ENCODE results near the gene EMILIN1.

EMILIN1 gene

DNA sequence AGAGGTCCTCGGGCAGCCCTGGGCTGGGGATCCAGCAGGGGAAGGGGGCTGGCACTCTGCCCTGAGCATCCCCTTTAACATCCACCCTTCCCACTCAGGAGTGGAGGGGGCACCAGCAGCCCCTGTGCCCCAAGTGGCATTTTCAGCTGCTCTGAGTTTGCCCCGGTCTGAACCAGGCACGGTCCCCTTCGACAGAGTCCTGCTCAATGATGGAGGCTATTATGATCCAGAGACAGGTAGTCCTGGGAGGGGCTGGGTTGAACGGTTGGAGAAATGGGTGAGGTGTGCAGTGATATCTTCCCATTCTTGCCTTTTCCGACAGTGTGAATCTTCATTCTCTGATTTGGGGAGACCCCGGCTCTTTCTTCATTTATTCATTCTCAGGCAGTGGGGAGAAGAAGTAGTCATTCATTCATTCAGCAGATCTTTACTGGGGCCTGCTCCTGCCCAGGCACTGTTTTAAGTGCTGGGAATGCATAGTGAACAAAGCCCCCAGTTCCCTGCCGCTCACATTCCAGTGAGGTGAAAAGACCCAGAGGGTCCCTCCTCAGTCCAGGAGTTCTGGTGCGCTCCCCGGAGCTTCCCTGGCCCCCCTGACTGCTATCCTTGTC lies 6.8 kb downstream of the EMILIN1 start:
- H3K14ac ChIP-seq (ENCODE audit: low read length in 2 of 2), result no peak overlapping the region
- no peaks in the 10 kb centered on the region for H3K79me1 ChIP-seq (replicated peaks; ENCODE audit: low read length, poor library complexity, severe bottlenecking)
- no peak overlapping the region for H3K27ac ChIP-seq (ENCODE audit: low read length, poor library complexity, severe bottlenecking)
- H3K9ac ChIP-seq (ENCODE audit: low read length), result peak overlapping the region; percentile 89
- no peak overlapping the region for H2AFZ ChIP-seq (ENCODE audit: low read depth, low read length)
- no peak overlapping the region for H2BK5ac ChIP-seq (ENCODE audit: low read depth, low read length, poor library complexity, severe bottlenecking)
- no peak overlapping the region for H2BK12ac ChIP-seq (ENCODE audit: low read length in 2 of 2)
- H3K4ac ChIP-seq (ENCODE audit: low read depth in 1 of 2, low read length in 2 of 2), result peak overlapping the region; percentile 37 to 78
- H3K18ac ChIP-seq (ENCODE audit: low read depth in 1 of 2, low read length in 2 of 2), result peak overlapping the region; percentile 72 to 86
- WGBS, result 66% methylated on average over 10 of the region's 10 CpGs
- H3K4me1 ChIP-seq (ENCODE audit: control insufficient read depth, insufficient read depth, low read depth, low read length), result peaks cover 25% of the 10 kb centered on the region
- H3K36me3 ChIP-seq (ENCODE audit: control insufficient read depth in 1 of 2, insufficient read depth in 2 of 2, low read depth in 1 of 2, low read length in 2 of 2), result peaks cover 11 to 14% of the 10 kb centered on the region in 2 experiments
- peak overlapping the region; percentile 63 to 79 for H3K4me3 ChIP-seq (ENCODE audit: insufficient read depth in 1 of 2, low read depth in 1 of 2, low read length in 2 of 2)
- no peak overlapping the region for H2AK5ac ChIP-seq (ENCODE audit: low read length, severe bottlenecking)
- no peak overlapping the region for H2BK120ac ChIP-seq (ENCODE audit: low read depth, low read length)
- peak overlapping the region; percentile 9 for H2BK15ac ChIP-seq (ENCODE audit: low read depth, poor library complexity, severe bottlenecking)
- H3K9me3 ChIP-seq (ENCODE audit: control insufficient read depth, low read length), result no peaks in the 10 kb centered on the region
- H4K91ac ChIP-seq (ENCODE audit: low read length), result peak overlapping the region; percentile 91
- DNase-seq, result no peak
- no peak overlapping the region for H4K8ac ChIP-seq (ENCODE audit: low read length)
- peaks cover 0 to 8% of the 10 kb centered on the region in 2 experiments for H3K27me3 ChIP-seq (ENCODE audit: control insufficient read depth in 1 of 2, insufficient read depth in 1 of 2, low read length in 2 of 2)
- peak overlapping the region; percentile 96 for H3K4me2 ChIP-seq (ENCODE audit: low read length, poor library complexity, severe bottlenecking)
- H3K23ac ChIP-seq (ENCODE audit: low read length in 2 of 2), result no peak overlapping the region

DNA sequence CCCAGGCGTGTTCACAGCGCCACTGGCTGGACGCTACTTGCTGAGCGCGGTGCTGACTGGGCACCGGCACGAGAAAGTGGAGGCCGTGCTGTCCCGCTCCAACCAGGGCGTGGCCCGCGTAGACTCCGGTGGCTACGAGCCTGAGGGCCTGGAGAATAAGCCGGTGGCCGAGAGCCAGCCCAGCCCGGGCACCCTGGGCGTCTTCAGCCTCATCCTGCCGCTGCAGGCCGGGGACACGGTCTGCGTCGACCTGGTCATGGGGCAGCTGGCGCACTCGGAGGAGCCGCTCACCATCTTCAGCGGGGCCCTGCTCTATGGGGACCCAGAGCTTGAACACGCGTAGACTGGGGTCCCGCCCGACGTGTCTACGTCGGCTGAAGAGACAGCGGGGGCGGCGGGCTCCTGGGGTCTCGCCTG lies 7.3 kb downstream of the EMILIN1 start:
- peak overlapping the region; percentile 63 to 79 for H3K4me3 ChIP-seq (ENCODE audit: insufficient read depth in 1 of 2, low read depth in 1 of 2, low read length in 2 of 2)
- peak overlapping the region; percentile 75 for H2BK12ac ChIP-seq (ENCODE audit: low read length in 2 of 2)
- H3K18ac ChIP-seq (ENCODE audit: low read depth in 1 of 2, low read length in 2 of 2), result peak overlapping the region; percentile 72 to 86
- peak overlapping the region; percentile 89 for H3K9ac ChIP-seq (ENCODE audit: low read length)
- H2BK5ac ChIP-seq (ENCODE audit: low read depth, low read length, poor library complexity, severe bottlenecking), result no peak overlapping the region
- H3K27ac ChIP-seq (ENCODE audit: low read length, poor library complexity, severe bottlenecking), result no peak overlapping the region
- 2% methylated on average over 38 of the region's 38 CpGs for WGBS
- peak overlapping the region in 1 of 2 experiments; percentile 48 for H3K23ac ChIP-seq (ENCODE audit: low read length in 2 of 2)
- DNase-seq, result peak; percentile 76
- H2BK120ac ChIP-seq (ENCODE audit: low read depth, low read length), result peak overlapping the region; percentile 64
- H3K4me1 ChIP-seq (ENCODE audit: control insufficient read depth, insufficient read depth, low read depth, low read length), result peaks cover 20% of the 10 kb centered on the region
- H3K79me1 ChIP-seq (replicated peaks; ENCODE audit: low read length, poor library complexity, severe bottlenecking), result no peaks in the 10 kb centered on the region
- H3K9me3 ChIP-seq (ENCODE audit: control insufficient read depth, low read length), result no peaks in the 10 kb centered on the region
- peak overlapping the region; percentile 91 for H4K91ac ChIP-seq (ENCODE audit: low read length)
- H3K36me3 ChIP-seq (ENCODE audit: control insufficient read depth in 1 of 2, insufficient read depth in 2 of 2, low read depth in 1 of 2, low read length in 2 of 2), result peaks cover 11 to 14% of the 10 kb centered on the region in 2 experiments
- peaks cover 0 to 8% of the 10 kb centered on the region in 2 experiments for H3K27me3 ChIP-seq (ENCODE audit: control insufficient read depth in 1 of 2, insufficient read depth in 1 of 2, low read length in 2 of 2)
- H2AFZ ChIP-seq (ENCODE audit: low read depth, low read length), result peak overlapping the region; percentile 70
- no peak overlapping the region for H2AK5ac ChIP-seq (ENCODE audit: low read length, severe bottlenecking)
- H4K8ac ChIP-seq (ENCODE audit: low read length), result peak overlapping the region; percentile 89
- peak overlapping the region in 1 of 2 experiments; percentile 74 for H3K14ac ChIP-seq (ENCODE audit: low read length in 2 of 2)
- peak overlapping the region; percentile 82 for H2BK15ac ChIP-seq (ENCODE audit: low read depth, poor library complexity, severe bottlenecking)
- H3K4me2 ChIP-seq (ENCODE audit: low read length, poor library complexity, severe bottlenecking), result peak overlapping the region; percentile 96
- peak overlapping the region; percentile 78 to 97 for H3K4ac ChIP-seq (ENCODE audit: low read depth in 1 of 2, low read length in 2 of 2)

DNA sequence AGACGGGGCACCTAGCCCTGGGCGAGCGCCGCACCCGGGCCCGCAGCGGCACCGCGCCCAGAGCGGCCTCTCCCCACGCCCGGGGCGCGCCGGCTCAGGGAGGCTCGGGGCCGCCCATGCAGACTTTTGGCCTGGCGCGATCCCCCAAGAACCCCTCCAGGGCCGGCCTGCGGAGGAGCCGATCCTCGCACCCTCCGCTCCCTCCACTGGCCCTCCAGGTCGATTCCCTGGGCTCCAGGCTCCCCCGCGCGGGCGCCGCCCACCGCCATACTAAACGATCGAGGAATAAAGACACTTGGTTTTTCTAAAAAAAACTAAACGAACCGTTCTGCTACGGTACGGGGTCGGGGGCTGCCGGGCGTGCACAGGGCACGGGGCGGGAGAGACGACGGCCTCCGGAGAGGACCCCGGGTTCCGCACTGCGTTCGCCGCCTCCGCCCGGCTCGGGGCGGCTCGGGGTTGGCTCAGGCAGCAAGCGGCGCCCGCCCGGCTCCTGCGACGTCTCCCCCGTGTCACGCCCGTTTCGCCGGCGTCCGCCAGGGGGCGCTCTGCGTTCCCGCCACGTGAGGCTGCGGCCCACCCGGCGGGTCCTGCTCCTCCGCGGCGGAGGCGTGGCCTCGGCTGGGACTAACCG lies 7.8 kb downstream of the EMILIN1 start:
- Histone ChIP-seq H3K36me3 (ENCODE audit: control insufficient read depth in 1 of 2, insufficient read depth in 2 of 2, low read depth in 1 of 2, low read length in 2 of 2) (peaks cover 11 to 14% of the 10 kb centered on the region in 2 experiments), H3K27ac (ENCODE audit: low read length, poor library complexity, severe bottlenecking) (no peak overlapping the region), H2AK5ac (ENCODE audit: low read length, severe bottlenecking) (no peak overlapping the region), H3K9me3 (ENCODE audit: control insufficient read depth, low read length) (no peaks in the 10 kb centered on the region), H3K4me2 (ENCODE audit: low read length, poor library complexity, severe bottlenecking) (peak overlapping the region; percentile 96), H4K91ac (ENCODE audit: low read length) (peak overlapping the region; percentile 91), H3K4me3 (ENCODE audit: insufficient read depth in 1 of 2, low read depth in 1 of 2, low read length in 2 of 2) (peak overlapping the region; percentile 63 to 79), H2BK15ac (ENCODE audit: low read depth, poor library complexity, severe bottlenecking) (peak overlapping the region; percentile 82), H3K79me1 (replicated peaks; ENCODE audit: low read length, poor library complexity, severe bottlenecking) (no peaks in the 10 kb centered on the region), H2BK120ac (ENCODE audit: low read depth, low read length) (peak overlapping the region; percentile 64), H3K14ac (ENCODE audit: low read length in 2 of 2) (peak overlapping the region in 1 of 2 experiments; percentile 74), H3K18ac (ENCODE audit: low read depth in 1 of 2, low read length in 2 of 2) (peak overlapping the region in 1 of 2 experiments; percentile 86), H3K9ac (ENCODE audit: low read length) (peak overlapping the region; percentile 89), H3K4ac (ENCODE audit: low read depth in 1 of 2, low read length in 2 of 2) (peak overlapping the region; percentile 78 to 97), H3K4me1 (ENCODE audit: control insufficient read depth, insufficient read depth, low read depth, low read length) (peaks cover 17% of the 10 kb centered on the region), H4K8ac (ENCODE audit: low read length) (peak overlapping the region; percentile 89), H3K23ac (ENCODE audit: low read length in 2 of 2) (peak overlapping the region in 1 of 2 experiments; percentile 48), H3K27me3 (ENCODE audit: control insufficient read depth in 1 of 2, insufficient read depth in 1 of 2, low read length in 2 of 2) (peaks cover 0 to 8% of the 10 kb centered on the region in 2 experiments), H2AFZ (ENCODE audit: low read depth, low read length) (peak overlapping the region; percentile 70), H2BK5ac (ENCODE audit: low read depth, low read length, poor library complexity, severe bottlenecking) (no peak overlapping the region), H2BK12ac (ENCODE audit: low read length in 2 of 2) (peak overlapping the region in 1 of 2 experiments; percentile 75)
- DNase-seq, result peak; percentile 89
- 3% methylated on average over 45 of the region's 81 CpGs for WGBS

Data from mesenchymal stem cell (in vitro differentiated cells and primary cell).